Measurements from ENCODE around the gene SLC9A4.

Gene SLC9A4

GRCh38 chr2:102437122-102437521 is 35.9 kb upstream of the SLC9A4 start:
- Histone ChIP-seq H3K9me3 (ENCODE audit: control insufficient read depth, low read length) (no peaks in the 10 kb centered on the region), H3K36me3 (ENCODE audit: control insufficient read depth, insufficient read depth, low read length, severe bottlenecking) (no peaks in the 10 kb centered on the region), H3K4me3 (ENCODE audit: low read length) (no peak overlapping the region), H3K4me1 (ENCODE audit: control insufficient read depth, insufficient read depth, low read length) (peaks cover 5% of the 10 kb centered on the region), H3K27me3 (replicated peaks; ENCODE audit: control insufficient read depth, insufficient read depth, low read length) (no peaks in the 10 kb centered on the region), H3K9ac (ENCODE audit: low read length) (no peak overlapping the region)
- no peak for DNase-seq (ENCODE audit: low read depth)

GRCh38 chr2:102438111-102438510 is 34.9 kb upstream of the SLC9A4 start:
- H3K36me3 ChIP-seq (ENCODE audit: control insufficient read depth, insufficient read depth, low read length, severe bottlenecking), result no peaks in the 10 kb centered on the region
- no peak overlapping the region for H3K4me3 ChIP-seq (ENCODE audit: low read length)
- H3K27me3 ChIP-seq (replicated peaks; ENCODE audit: control insufficient read depth, insufficient read depth, low read length), result no peaks in the 10 kb centered on the region
- H3K9me3 ChIP-seq (ENCODE audit: control insufficient read depth, low read length), result no peaks in the 10 kb centered on the region
- no peak overlapping the region for H3K9ac ChIP-seq (ENCODE audit: low read length)
- H3K4me1 ChIP-seq (ENCODE audit: control insufficient read depth, insufficient read depth, low read length), result peaks cover 5% of the 10 kb centered on the region
- no peak for DNase-seq (ENCODE audit: low read depth)

- H3K4me3 ChIP-seq (ENCODE audit: low read length), result no peak overlapping the region
- H3K4me1 ChIP-seq (ENCODE audit: control insufficient read depth, insufficient read depth, low read length), result peaks cover 5% of the 10 kb centered on the region
- no peak for DNase-seq (ENCODE audit: low read depth)
- no peak overlapping the region for H3K9ac ChIP-seq (ENCODE audit: low read length)
- H3K36me3 ChIP-seq (ENCODE audit: control insufficient read depth, insufficient read depth, low read length, severe bottlenecking), result no peaks in the 10 kb centered on the region
- H3K27me3 ChIP-seq (replicated peaks; ENCODE audit: control insufficient read depth, insufficient read depth, low read length), result no peaks in the 10 kb centered on the region
- no peaks in the 10 kb centered on the region for H3K9me3 ChIP-seq (ENCODE audit: control insufficient read depth, low read length)
Observed at GRCh38 chr2:102438578-102438977, 34.4 kb upstream of the SLC9A4 start.

- Histone ChIP-seq H3K36me3 (ENCODE audit: control insufficient read depth, insufficient read depth, low read length, severe bottlenecking) (no peaks in the 10 kb centered on the region), H3K4me3 (ENCODE audit: low read length) (no peak overlapping the region), H3K4me1 (ENCODE audit: control insufficient read depth, insufficient read depth, low read length) (peaks cover 5% of the 10 kb centered on the region), H3K9ac (ENCODE audit: low read length) (no peak overlapping the region), H3K27me3 (replicated peaks; ENCODE audit: control insufficient read depth, insufficient read depth, low read length) (no peaks in the 10 kb centered on the region), H3K9me3 (ENCODE audit: control insufficient read depth, low read length) (no peaks in the 10 kb centered on the region)
- DNase-seq (ENCODE audit: low read depth), result no peak
Observed at GRCh38 chr2:102439065-102439695, 33.8 kb upstream of the SLC9A4 start.

GRCh38 chr2:102442967-102443828 is 29.8 kb upstream of the SLC9A4 start:
- Histone ChIP-seq H3K27me3 (replicated peaks; ENCODE audit: control insufficient read depth, insufficient read depth, low read length) (no peaks in the 10 kb centered on the region), H3K9me3 (ENCODE audit: control insufficient read depth, low read length) (no peaks in the 10 kb centered on the region), H3K36me3 (ENCODE audit: control insufficient read depth, insufficient read depth, low read length, severe bottlenecking) (no peaks in the 10 kb centered on the region), H3K4me3 (ENCODE audit: low read length) (no peak overlapping the region), H3K4me1 (ENCODE audit: control insufficient read depth, insufficient read depth, low read length) (peaks cover 5% of the 10 kb centered on the region), H3K9ac (ENCODE audit: low read length) (no peak overlapping the region)
- peak; percentile 63 for DNase-seq (ENCODE audit: low read depth)

- Histone ChIP-seq H3K9me3 (ENCODE audit: control insufficient read depth, low read length) (no peaks in the 10 kb centered on the region), H3K36me3 (ENCODE audit: control insufficient read depth, insufficient read depth, low read length, severe bottlenecking) (no peaks in the 10 kb centered on the region), H3K27me3 (replicated peaks; ENCODE audit: control insufficient read depth, insufficient read depth, low read length) (no peaks in the 10 kb centered on the region), H3K4me3 (ENCODE audit: low read length) (no peak overlapping the region), H3K9ac (ENCODE audit: low read length) (no peak overlapping the region), H3K4me1 (ENCODE audit: control insufficient read depth, insufficient read depth, low read length) (peaks cover 3% of the 10 kb centered on the region)
- no peak for DNase-seq (ENCODE audit: low read depth)
Observed at GRCh38 chr2:102444233-102444632, 28.8 kb upstream of the SLC9A4 start.

- DNase-seq (ENCODE audit: low read depth), result no peak
- H3K4me1 ChIP-seq (ENCODE audit: control insufficient read depth, insufficient read depth, low read length), result no peaks in the 10 kb centered on the region
- H3K4me3 ChIP-seq (ENCODE audit: low read length), result no peak overlapping the region
- peaks cover 9% of the 10 kb centered on the region for H3K27me3 ChIP-seq (replicated peaks; ENCODE audit: control insufficient read depth, insufficient read depth, low read length)
- no peaks in the 10 kb centered on the region for H3K36me3 ChIP-seq (ENCODE audit: control insufficient read depth, insufficient read depth, low read length, severe bottlenecking)
- H3K9me3 ChIP-seq (ENCODE audit: control insufficient read depth, low read length), result no peaks in the 10 kb centered on the region
- H3K9ac ChIP-seq (ENCODE audit: low read length), result no peak overlapping the region
Observed at GRCh38 chr2:102446936-102447335, 26.1 kb upstream of the SLC9A4 start.

GRCh38 chr2:102449370-102449974 is 23.6 kb upstream of the SLC9A4 start:
- Histone ChIP-seq H3K9ac (ENCODE audit: low read length) (no peak overlapping the region), H3K36me3 (ENCODE audit: control insufficient read depth, insufficient read depth, low read length, severe bottlenecking) (no peaks in the 10 kb centered on the region), H3K27me3 (replicated peaks; ENCODE audit: control insufficient read depth, insufficient read depth, low read length) (peaks cover 26% of the 10 kb centered on the region), H3K4me3 (ENCODE audit: low read length) (no peak overlapping the region), H3K9me3 (ENCODE audit: control insufficient read depth, low read length) (no peaks in the 10 kb centered on the region), H3K4me1 (ENCODE audit: control insufficient read depth, insufficient read depth, low read length) (no peaks in the 10 kb centered on the region)
- DNase-seq (ENCODE audit: low read depth), result peak; percentile 77

GRCh38 chr2:102451968-102452367 is 21.1 kb upstream of the SLC9A4 start:
- H3K27me3 ChIP-seq (replicated peaks; ENCODE audit: control insufficient read depth, insufficient read depth, low read length), result peaks cover 26% of the 10 kb centered on the region
- H3K4me3 ChIP-seq (ENCODE audit: low read length), result no peak overlapping the region
- no peaks in the 10 kb centered on the region for H3K36me3 ChIP-seq (ENCODE audit: control insufficient read depth, insufficient read depth, low read length, severe bottlenecking)
- DNase-seq (ENCODE audit: low read depth), result no peak
- no peak overlapping the region for H3K9ac ChIP-seq (ENCODE audit: low read length)
- peaks cover 9% of the 10 kb centered on the region for H3K9me3 ChIP-seq (ENCODE audit: control insufficient read depth, low read length)
- no peaks in the 10 kb centered on the region for H3K4me1 ChIP-seq (ENCODE audit: control insufficient read depth, insufficient read depth, low read length)

GRCh38 chr2:102453501-102453900 is 19.5 kb upstream of the SLC9A4 start:
- Histone ChIP-seq H3K36me3 (ENCODE audit: control insufficient read depth, insufficient read depth, low read length, severe bottlenecking) (no peaks in the 10 kb centered on the region), H3K4me3 (ENCODE audit: low read length) (no peak overlapping the region), H3K4me1 (ENCODE audit: control insufficient read depth, insufficient read depth, low read length) (no peaks in the 10 kb centered on the region), H3K27me3 (replicated peaks; ENCODE audit: control insufficient read depth, insufficient read depth, low read length) (peaks cover 26% of the 10 kb centered on the region), H3K9me3 (ENCODE audit: control insufficient read depth, low read length) (peaks cover 9% of the 10 kb centered on the region), H3K9ac (ENCODE audit: low read length) (no peak overlapping the region)
- DNase-seq (ENCODE audit: low read depth), result no peak

- peaks cover 26% of the 10 kb centered on the region for H3K27me3 ChIP-seq (replicated peaks; ENCODE audit: control insufficient read depth, insufficient read depth, low read length)
- no peak for DNase-seq (ENCODE audit: low read depth)
- H3K4me3 ChIP-seq (ENCODE audit: low read length), result no peak overlapping the region
- H3K9me3 ChIP-seq (ENCODE audit: control insufficient read depth, low read length), result peaks cover 9% of the 10 kb centered on the region
- no peak overlapping the region for H3K9ac ChIP-seq (ENCODE audit: low read length)
- H3K36me3 ChIP-seq (ENCODE audit: control insufficient read depth, insufficient read depth, low read length, severe bottlenecking), result no peaks in the 10 kb centered on the region
- H3K4me1 ChIP-seq (ENCODE audit: control insufficient read depth, insufficient read depth, low read length), result no peaks in the 10 kb centered on the region
Observed at GRCh38 chr2:102455061-102455670, 17.9 kb upstream of the SLC9A4 start.
